ENCODE measurements around the gene RRP8. TPM values are rescaled to one million over a fixed set of nuclear protein-coding genes. Genes with fewer than 3 reads are reported as not detected.

RRP8 gene
- polyA plus RNA-seq, 1 donor from 2014 or later: 23.4 TPM

DNA sequence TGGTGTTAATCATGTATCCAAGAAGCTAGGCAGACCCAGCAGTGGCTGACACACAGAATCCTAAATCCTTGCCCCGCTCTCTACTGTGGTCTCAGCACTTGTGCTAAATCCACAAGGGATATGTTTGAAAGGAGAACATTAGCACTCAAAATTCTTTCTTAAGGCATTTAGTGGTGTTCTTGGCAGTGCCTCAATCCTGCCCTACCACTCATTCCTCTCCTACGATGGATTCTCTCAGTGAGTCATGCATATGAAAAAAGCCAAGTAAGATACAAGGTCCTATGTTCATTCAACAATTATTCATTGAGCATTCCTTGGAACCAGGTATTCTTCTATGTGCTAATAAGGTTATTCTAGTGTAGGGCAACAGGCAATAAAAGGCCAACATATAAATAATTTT lies 31.2 kb downstream of the RRP8 start:
- TF ChIP-seq EP300 (conservative IDR thresholded peaks at IDR 0.05; ENCODE audit: poor library complexity, severe bottlenecking) (no peak), RAD21 (conservative IDR thresholded peaks at IDR 0.05) (no peak), SMC3 (conservative IDR thresholded peaks at IDR 0.05; ENCODE audit: poor library complexity) (no peak), TAF1 (IDR thresholded peaks at IDR 0.05; ENCODE audit: low read depth) (no peak), POLR2AphosphoS5 (IDR thresholded peaks at IDR 0.05) (no peak), MXI1 (conservative IDR thresholded peaks at IDR 0.05; ENCODE audit: poor library complexity, severe bottlenecking) (no peak), EZH2 (IDR thresholded peaks at IDR 0.05; ENCODE audit: borderline replicate concordance, insufficient read depth, low read length, poor library complexity, severe bottlenecking) (no peak)
- TF ChIP-seq, protein P1, sequence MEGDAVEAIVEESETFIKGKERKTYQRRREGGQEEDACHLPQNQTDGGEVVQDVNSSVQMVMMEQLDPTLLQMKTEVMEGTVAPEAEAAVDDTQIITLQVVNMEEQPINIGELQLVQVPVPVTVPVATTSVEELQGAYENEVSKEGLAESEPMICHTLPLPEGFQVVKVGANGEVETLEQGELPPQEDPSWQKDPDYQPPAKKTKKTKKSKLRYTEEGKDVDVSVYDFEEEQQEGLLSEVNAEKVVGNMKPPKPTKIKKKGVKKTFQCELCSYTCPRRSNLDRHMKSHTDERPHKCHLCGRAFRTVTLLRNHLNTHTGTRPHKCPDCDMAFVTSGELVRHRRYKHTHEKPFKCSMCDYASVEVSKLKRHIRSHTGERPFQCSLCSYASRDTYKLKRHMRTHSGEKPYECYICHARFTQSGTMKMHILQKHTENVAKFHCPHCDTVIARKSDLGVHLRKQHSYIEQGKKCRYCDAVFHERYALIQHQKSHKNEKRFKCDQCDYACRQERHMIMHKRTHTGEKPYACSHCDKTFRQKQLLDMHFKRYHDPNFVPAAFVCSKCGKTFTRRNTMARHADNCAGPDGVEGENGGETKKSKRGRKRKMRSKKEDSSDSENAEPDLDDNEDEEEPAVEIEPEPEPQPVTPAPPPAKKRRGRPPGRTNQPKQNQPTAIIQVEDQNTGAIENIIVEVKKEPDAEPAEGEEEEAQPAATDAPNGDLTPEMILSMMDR (IDR thresholded peaks at IDR 0.05; ENCODE audit: poor library complexity, severe bottlenecking): no peak
- TF ChIP-seq, protein P2, sequence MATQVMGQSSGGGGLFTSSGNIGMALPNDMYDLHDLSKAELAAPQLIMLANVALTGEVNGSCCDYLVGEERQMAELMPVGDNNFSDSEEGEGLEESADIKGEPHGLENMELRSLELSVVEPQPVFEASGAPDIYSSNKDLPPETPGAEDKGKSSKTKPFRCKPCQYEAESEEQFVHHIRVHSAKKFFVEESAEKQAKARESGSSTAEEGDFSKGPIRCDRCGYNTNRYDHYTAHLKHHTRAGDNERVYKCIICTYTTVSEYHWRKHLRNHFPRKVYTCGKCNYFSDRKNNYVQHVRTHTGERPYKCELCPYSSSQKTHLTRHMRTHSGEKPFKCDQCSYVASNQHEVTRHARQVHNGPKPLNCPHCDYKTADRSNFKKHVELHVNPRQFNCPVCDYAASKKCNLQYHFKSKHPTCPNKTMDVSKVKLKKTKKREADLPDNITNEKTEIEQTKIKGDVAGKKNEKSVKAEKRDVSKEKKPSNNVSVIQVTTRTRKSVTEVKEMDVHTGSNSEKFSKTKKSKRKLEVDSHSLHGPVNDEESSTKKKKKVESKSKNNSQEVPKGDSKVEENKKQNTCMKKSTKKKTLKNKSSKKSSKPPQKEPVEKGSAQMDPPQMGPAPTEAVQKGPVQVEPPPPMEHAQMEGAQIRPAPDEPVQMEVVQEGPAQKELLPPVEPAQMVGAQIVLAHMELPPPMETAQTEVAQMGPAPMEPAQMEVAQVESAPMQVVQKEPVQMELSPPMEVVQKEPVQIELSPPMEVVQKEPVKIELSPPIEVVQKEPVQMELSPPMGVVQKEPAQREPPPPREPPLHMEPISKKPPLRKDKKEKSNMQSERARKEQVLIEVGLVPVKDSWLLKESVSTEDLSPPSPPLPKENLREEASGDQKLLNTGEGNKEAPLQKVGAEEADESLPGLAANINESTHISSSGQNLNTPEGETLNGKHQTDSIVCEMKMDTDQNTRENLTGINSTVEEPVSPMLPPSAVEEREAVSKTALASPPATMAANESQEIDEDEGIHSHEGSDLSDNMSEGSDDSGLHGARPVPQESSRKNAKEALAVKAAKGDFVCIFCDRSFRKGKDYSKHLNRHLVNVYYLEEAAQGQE (IDR thresholded peaks at IDR 0.05; ENCODE audit: borderline replicate concordance): no peak
- H2AFZ ChIP-seq (ENCODE audit: low read depth, low read length): no peak overlapping the region

DNA sequence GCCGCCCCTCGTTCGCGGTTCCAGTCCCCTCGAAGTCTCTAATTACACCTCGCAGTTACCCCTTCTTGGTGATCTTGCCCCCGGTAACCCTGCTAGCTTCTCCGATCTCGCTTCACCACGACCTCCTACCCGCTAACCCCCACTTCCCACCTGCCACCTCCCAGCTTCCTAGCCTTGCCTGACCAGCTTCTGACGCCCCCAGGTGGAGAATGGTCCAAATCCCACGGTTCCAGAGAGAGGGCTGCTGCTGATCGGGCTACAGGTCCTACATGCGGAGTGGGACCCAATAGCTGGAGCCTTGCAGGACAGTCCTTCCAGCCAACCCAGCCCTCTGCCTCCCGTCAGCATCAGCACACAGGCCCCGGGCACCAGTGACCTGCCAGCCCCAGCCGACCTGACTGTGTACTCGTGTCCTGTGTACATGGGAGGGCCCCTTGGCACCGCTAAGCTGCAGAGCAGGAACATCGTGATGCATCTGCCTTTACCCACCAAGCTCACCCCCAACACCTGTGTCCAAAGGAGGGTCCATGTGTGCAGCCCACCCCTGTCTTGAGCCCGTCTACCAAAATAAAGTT lies 31.9 kb downstream of the RRP8 start:
- Histone ChIP-seq H3K4me2 (ENCODE audit: low read length) (no peak overlapping the region), H3K9ac (ENCODE audit: low read length) (no peak overlapping the region), H3K27me3 (ENCODE audit: insufficient read depth, low read depth, low read length) (no peaks in the 10 kb centered on the region), H3K27ac (ENCODE audit: low read length) (no peak overlapping the region), H3K9me2 (ENCODE audit: insufficient read depth, low read length) (no peaks in the 10 kb centered on the region), H3K36me3 (ENCODE audit: insufficient read depth, low read length) (no peaks in the 10 kb centered on the region), H3F3A (ENCODE audit: insufficient read depth, low read length, poor library complexity, severe bottlenecking) (no peaks in the 10 kb centered on the region), H2AFZ (ENCODE audit: low read depth, low read length) (no peak overlapping the region), H4K20me1 (ENCODE audit: insufficient read depth) (no peaks in the 10 kb centered on the region), H3K9me3 (ENCODE audit: low read length) (no peaks in the 10 kb centered on the region), H3K79me2 (replicated peaks; ENCODE audit: insufficient read depth, low read length) (no peaks in the 10 kb centered on the region), H3K4me3 (ENCODE audit: low read length) (no peak overlapping the region)
- TF ChIP-seq EZH2 (IDR thresholded peaks at IDR 0.05; ENCODE audit: borderline replicate concordance, insufficient read depth, low read length, poor library complexity, severe bottlenecking): no peak
- TF ChIP-seq, protein P1 (IDR thresholded peaks at IDR 0.05; ENCODE audit: poor library complexity, severe bottlenecking): no peak

More for the DNA sequence above, 31.2 kb downstream of the RRP8 start:
- Histone ChIP-seq H3K9me2 (ENCODE audit: insufficient read depth, low read length) (no peaks in the 10 kb centered on the region), H3K27me3 (ENCODE audit: insufficient read depth, low read depth, low read length) (no peaks in the 10 kb centered on the region), H3K4me3 (ENCODE audit: low read length) (no peak overlapping the region), H3K27ac (ENCODE audit: low read length) (no peak overlapping the region), H3F3A (ENCODE audit: insufficient read depth, low read length, poor library complexity, severe bottlenecking) (no peaks in the 10 kb centered on the region), H3K9ac (ENCODE audit: low read length) (no peak overlapping the region), H3K9me3 (ENCODE audit: low read length) (no peaks in the 10 kb centered on the region), H3K79me2 (replicated peaks; ENCODE audit: insufficient read depth, low read length) (no peaks in the 10 kb centered on the region), H4K20me1 (ENCODE audit: insufficient read depth) (no peaks in the 10 kb centered on the region), H3K36me3 (ENCODE audit: insufficient read depth, low read length) (no peaks in the 10 kb centered on the region), H3K4me2 (ENCODE audit: low read length) (no peak overlapping the region)

All from neural cell (in vitro differentiated cells).